Left lung (tissue), 14 donors: Measurements from ENCODE around the gene FAM78B. TPM values are rescaled to one million over a fixed set of nuclear protein-coding genes. Genes with fewer than 3 reads are reported as not detected.
A peak's percentile ranks its signal among the peaks of the same experiment; 100 is the strongest.

Experiments
- ATAC-seq: fragments of 200-7000 bp; cut with Tn5 transposase; one replicate; pipeline ENCODE4 v1.9.1; 2020; ENCODE audit warnings: moderate library complexity
- DNase-seq, 4 donors: peaks; one replicate each; pipeline ENCODE4 v3.0.0-alpha.2; 2013 to 2020
- H3K27ac ChIP-seq, 2 donors: fragments of 200-600 bp; sonication (generic) in 1 of 2; one replicate each; pipeline versions ENCODE4 v1.5.0 to v1.8.0; 2020 to 2021
- H3K27me3 ChIP-seq, 2 donors: fragments of 200-600 bp; sonication (generic) in 1 of 2; one replicate each; pipeline versions ENCODE4 v1.5.0 to v1.8.0; 2020 to 2021
- H3K36me3 ChIP-seq, 2 donors: fragments of 200-600 bp; sonication (generic) in 1 of 2; one replicate each; pipeline versions ENCODE4 v1.5.0 to v1.8.0; 2020 to 2021
- H3K4me1 ChIP-seq, 2 donors: fragments of 200-600 bp; one replicate each; pipeline ENCODE4 v1.8.0; 2021
- H3K4me3 ChIP-seq, 2 donors: fragments of 200-600 bp; sonication (generic) in 1 of 2; one replicate each; pipeline versions ENCODE4 v1.5.0 to v1.8.0; 2020 to 2021; ENCODE audit warnings: mild to moderate bottlenecking in 1 of 2
- H3K9me3 ChIP-seq, 2 donors: fragments of 200-600 bp; sonication (generic) in 1 of 2; one replicate each; pipeline versions ENCODE4 v1.5.0 to v1.8.0; 2020 to 2021
- CTCF ChIP-seq, 2 donors: fragments of 200-600 bp; sonication (generic) in 1 of 2; IDR thresholded peaks; one replicate each; pipeline versions ENCODE4 v1.5.0 to v1.8.0; 2021; ENCODE audit warnings: antibody characterized with exemption in 2 of 2
- intact Hi-C, 2 donors: fragments of 100-400 bp; cut with DNase I; formaldehyde crosslinking; loops; one replicate each; pipeline versions ENCODE4 v1.11.2 to v1.14.2; 2022
- long read RNA-seq, 12 donors: library from polyadenylated mRNA in 2 of 12; unstranded in 2 of 12; transcript quantifications; one replicate each; pipeline ENCODE4 v2.0.0 and lab custom pipeline, GENCODE V29; 2019 to 2026
- polyA plus RNA-seq, 6 donors: library from polyadenylated mRNA; unstranded; fragments of 120-200 nt; gene quantifications; one replicate each; pipeline ENCODE4 v1.2.1, GENCODE V29; 2013; ENCODE audit not compliant: insufficient read length in 6 of 6
- total RNA-seq, 2 donors: library from RNA; stranded (reverse); fragmentation: NEBNext Ultra II Directional; extraction: Animal tissue kit (Norgen Biotek cat#: 25700); gene quantifications; one replicate each; pipeline ENCODE4 v1.2.1, GENCODE V29; 2021
- donor health status: DM: no; HTN: yes; CAD: no.
- donor health status: DM: no; HTN: no; CAD: no.

The FAM78B gene
- total RNA-seq (under 1 TPM; 0.81 to 0.93 TPM), polyA plus RNA-seq (1 to 10 TPM in 3 of 6 donors, under 1 TPM in 3; 0.89 to 1.1 (median 0.97) TPM)
- long read RNA-seq, donor 1, partial matches to known transcripts, result 0 of 1 reads
- long read RNA-seq, donor 1, other reads (novel, unspliced or antisense), result 0 of 1 reads
- long read RNA-seq, donor 2, partial matches to known transcripts, result 0 of 1 reads
- long read RNA-seq, donor 2, other reads (novel, unspliced or antisense), result 0 of 1 reads
- long read RNA-seq, donor 3, partial matches to known transcripts, result 0 of 1 reads
- long read RNA-seq, donor 3, other reads (novel, unspliced or antisense), result 0 of 1 reads
- long read RNA-seq, donor 4, result 0 reads
- long read RNA-seq, donor 5, result 0 reads
- long read RNA-seq, donor 6, partial matches to known transcripts, result 0 of 1 reads
- long read RNA-seq, donor 6, other reads (novel, unspliced or antisense), result 0 of 1 reads
- long read RNA-seq, donor 7, partial matches to known transcripts, result 0 of 1 reads
- long read RNA-seq, donor 7, other reads (novel, unspliced or antisense), result 0 of 1 reads
- long read RNA-seq, donor 8, partial matches to known transcripts, result 0 of 1 reads
- long read RNA-seq, donor 8, other reads (novel, unspliced or antisense), result 0 of 1 reads
- long read RNA-seq, donor 9, result 0 reads
- long read RNA-seq, donor 10, result 0 reads
- long read RNA-seq, donor 11, full-length matches to known transcripts, result 5 of 5 reads
- long read RNA-seq, donor 11, partial matches to known transcripts, result 0 of 5 reads
- long read RNA-seq, donor 11, other reads (novel, unspliced or antisense), result 0 of 5 reads
- long read RNA-seq, donor 12, partial matches to known transcripts, result 0 of 1 reads
- long read RNA-seq, donor 12, other reads (novel, unspliced or antisense), result 0 of 1 reads

GRCh38 chr1:166166698-166167571 lies at the start of gene FAM78B:
FAM78B (minus strand) TSS chr1:166167001; CDS start chr1:166166248, 753 bp downstream.
- Histone ChIP-seq H3K36me3 (no peaks in the 10 kb centered on the region), H3K27ac (no peak within 1 kb of the TSS), H3K9me3 (no peaks in the 10 kb centered on the region), H3K27me3 (peaks cover 8 to 70% of the 10 kb centered on the region in 2 donors), H3K4me1 (peaks cover 0 to 15% of the 10 kb centered on the region in 2 donors), H3K4me3 (peak within 1 kb of the TSS; percentile 46 to 47)
- TF ChIP-seq CTCF (IDR thresholded peaks at IDR 0.05), result no peak
- DNase-seq (peak; percentile 46 to 80 (median 48)), ATAC-seq (peak; percentile 91)
- intact Hi-C loops, result no loop called here

GRCh38 chr1:166202546-166202945 lies 35.7 kb upstream of the FAM78B start:
- no peak for TF ChIP-seq CTCF (IDR thresholded peaks at IDR 0.05)
- no peaks in the 10 kb centered on the region for H3K9me3 ChIP-seq
- no peak for DNase-seq
- H3K4me1 ChIP-seq, result no peaks in the 10 kb centered on the region
- intact Hi-C loops, result no loop called here
- no peak overlapping the region for H3K27ac ChIP-seq
- no peak for ATAC-seq
- no peaks in the 10 kb centered on the region for H3K27me3 ChIP-seq
- no peaks in the 10 kb centered on the region for H3K36me3 ChIP-seq
- no peak overlapping the region for H3K4me3 ChIP-seq

- no peak overlapping the region for H3K27ac ChIP-seq
- no peaks in the 10 kb centered on the region for H3K9me3 ChIP-seq
- no peak overlapping the region for H3K4me3 ChIP-seq
- intact Hi-C loops, result no loop called here
- DNase-seq (no peak), ATAC-seq (no peak)
- no peaks in the 10 kb centered on the region for H3K36me3 ChIP-seq
- no peaks in the 10 kb centered on the region for H3K4me1 ChIP-seq
- no peak for TF ChIP-seq CTCF (IDR thresholded peaks at IDR 0.05)
- H3K27me3 ChIP-seq, result no peaks in the 10 kb centered on the region
Observed at GRCh38 chr1:166200743-166201142, 33.9 kb upstream of the FAM78B start.

GRCh38 chr1:166197597-166197996 lies 30.8 kb upstream of the FAM78B start:
- H3K9me3 ChIP-seq, result no peaks in the 10 kb centered on the region
- DNase-seq (no peak), ATAC-seq (no peak)
- H3K4me1 ChIP-seq, result no peaks in the 10 kb centered on the region
- no peak overlapping the region for H3K4me3 ChIP-seq
- intact Hi-C loops, result no loop called here
- H3K27me3 ChIP-seq, result no peaks in the 10 kb centered on the region
- no peak for TF ChIP-seq CTCF (IDR thresholded peaks at IDR 0.05)
- H3K27ac ChIP-seq, result no peak overlapping the region
- no peaks in the 10 kb centered on the region for H3K36me3 ChIP-seq
